Superior temporal gyrus (tissue), 1 donor: Measurements from ENCODE around the gene PROCA1.
"Not testable (repeated sequence)": the region's sequence is repeated elsewhere in the genome, so short reads cannot be mapped to it uniquely, and the experiment has no call there.

Experiments
- DNase-seq: peaks from one replicate; pipeline ENCODE4 v3.0.0-alpha.2; 2016; ENCODE audit errors: extremely low spot score

Gene PROCA1

GRCh38 chr17:28725660-28726225, 14.1 kb upstream of the PROCA1 start:
- DNase-seq = no peak

GRCh38 chr17:28725166-28725659, 13.5 kb upstream of the PROCA1 start:
- no peak for DNase-seq

- DNase-seq = no peak
Measured at GRCh38 chr17:28724500-28725165, 12.9 kb upstream of the PROCA1 start.

- DNase-seq = not testable (repeated sequence)
Measured at GRCh38 chr17:28723836-28724499, 12.3 kb upstream of the PROCA1 start.

GRCh38 chr17:28723159-28723835, 11.6 kb upstream of the PROCA1 start:
- DNase-seq = no peak

DNA sequence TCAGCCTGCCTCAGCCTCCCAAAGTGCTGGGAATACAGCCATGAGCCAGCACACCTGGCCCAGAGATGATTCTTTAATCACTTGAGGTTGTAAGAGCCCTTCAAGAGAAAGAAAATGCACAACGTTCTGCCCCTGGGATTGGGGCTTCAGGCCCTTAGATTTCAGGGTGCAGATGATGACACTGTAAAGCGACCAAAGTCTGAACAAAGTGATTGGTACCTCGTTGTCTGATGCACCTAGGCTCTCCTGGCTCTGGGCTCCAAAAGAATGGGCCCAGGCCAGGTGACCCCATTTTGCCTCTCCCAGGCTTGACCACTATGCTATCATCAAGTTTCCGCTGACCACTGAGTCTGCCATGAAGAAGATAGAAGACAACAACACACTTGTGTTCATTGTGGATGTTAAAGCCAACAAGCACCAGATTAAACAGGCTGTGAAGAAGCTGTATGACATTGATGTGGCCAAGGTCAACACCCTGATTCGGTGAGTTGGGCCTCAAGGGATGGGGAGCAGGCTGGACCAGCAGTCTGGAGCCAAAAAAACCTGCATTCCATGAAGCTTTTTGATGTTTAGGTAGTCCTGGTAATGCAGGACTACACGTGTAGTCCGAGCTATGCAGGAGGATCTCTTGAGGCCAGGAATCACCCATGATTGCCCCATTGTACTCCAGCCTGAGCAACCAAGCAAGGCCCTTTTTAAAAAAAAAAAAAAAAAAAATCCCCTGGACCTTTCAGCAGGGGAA, 10.9 kb upstream of the PROCA1 start:
- DNase-seq = no peak

DNA sequence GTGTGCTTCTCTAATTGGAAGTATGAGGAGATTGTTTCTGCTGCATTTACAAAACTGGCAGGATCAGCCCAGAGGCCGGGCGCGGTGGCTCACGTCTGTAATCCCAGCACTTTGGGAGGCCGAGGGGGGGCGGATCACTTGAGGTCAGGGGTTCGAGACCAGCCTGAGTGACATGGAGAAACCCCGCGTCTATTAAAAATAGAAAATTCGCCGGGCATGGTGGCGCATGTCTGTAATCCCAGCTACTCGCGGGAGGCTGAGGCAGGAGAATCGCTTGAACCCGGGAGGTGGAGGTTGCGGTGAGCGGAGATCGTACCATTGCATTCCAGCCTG, 9.3 kb upstream of the PROCA1 start:
- not testable (repeated sequence) for DNase-seq

DNA sequence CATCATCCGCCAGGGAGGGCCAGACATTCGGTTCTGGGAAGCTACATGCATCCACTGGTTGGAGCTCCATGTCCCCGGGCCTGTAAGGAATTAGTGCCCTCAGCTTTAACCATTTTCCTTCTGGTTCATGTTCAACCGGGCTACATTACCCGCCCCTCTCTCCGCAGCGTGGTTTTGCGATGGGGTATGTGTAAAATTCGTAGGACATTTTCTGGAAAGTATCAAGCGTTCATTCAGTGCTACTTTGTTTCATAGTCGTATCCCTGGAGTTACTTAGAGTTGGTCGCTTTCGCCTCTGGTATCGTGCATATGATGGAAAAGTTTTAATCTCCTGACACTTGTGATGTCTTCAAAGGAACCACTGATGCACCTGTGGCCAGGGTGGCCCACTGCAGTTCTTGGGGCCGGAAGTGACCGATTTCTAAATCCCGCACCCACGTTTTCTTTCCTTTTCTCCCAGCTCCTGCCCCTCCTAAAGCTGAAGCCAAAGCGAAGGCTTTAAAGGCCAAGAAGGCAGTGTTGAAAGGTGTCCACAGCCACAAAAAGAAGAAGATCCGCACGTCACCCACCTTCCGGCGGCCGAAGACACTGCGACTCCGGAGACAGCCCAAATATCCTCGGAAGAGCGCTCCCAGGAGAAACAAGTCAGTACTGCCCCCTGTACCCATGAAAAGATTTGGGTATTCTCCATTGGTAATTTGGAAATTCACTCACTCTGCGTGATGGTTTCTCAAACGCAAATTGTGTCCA, 8.7 kb upstream of the PROCA1 start:
- DNase-seq = no peak

DNA sequence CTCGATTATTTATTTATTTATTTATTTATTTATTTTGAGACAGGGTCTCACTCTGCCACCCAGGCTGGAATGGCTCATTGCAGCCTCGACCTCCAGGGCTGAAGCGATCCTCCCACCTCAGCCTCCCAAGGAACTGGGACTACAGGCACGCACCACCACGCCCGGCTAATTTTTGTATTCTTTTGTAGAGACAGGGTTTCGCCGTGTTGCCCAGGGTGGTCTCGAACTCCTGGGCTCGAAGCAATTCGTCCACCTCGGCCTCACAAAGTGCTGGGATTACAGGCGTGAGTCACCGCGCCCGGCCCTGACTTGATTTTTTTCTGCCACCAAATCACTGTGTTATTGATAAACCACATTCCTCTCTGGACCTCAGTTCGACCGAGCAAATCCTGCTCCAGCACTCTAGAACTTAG, 7.3 kb upstream of the PROCA1 start:
- DNase-seq = no peak

- no peak for DNase-seq
Measured at GRCh38 chr17:28718333-28719020, 6.8 kb upstream of the PROCA1 start.

DNA sequence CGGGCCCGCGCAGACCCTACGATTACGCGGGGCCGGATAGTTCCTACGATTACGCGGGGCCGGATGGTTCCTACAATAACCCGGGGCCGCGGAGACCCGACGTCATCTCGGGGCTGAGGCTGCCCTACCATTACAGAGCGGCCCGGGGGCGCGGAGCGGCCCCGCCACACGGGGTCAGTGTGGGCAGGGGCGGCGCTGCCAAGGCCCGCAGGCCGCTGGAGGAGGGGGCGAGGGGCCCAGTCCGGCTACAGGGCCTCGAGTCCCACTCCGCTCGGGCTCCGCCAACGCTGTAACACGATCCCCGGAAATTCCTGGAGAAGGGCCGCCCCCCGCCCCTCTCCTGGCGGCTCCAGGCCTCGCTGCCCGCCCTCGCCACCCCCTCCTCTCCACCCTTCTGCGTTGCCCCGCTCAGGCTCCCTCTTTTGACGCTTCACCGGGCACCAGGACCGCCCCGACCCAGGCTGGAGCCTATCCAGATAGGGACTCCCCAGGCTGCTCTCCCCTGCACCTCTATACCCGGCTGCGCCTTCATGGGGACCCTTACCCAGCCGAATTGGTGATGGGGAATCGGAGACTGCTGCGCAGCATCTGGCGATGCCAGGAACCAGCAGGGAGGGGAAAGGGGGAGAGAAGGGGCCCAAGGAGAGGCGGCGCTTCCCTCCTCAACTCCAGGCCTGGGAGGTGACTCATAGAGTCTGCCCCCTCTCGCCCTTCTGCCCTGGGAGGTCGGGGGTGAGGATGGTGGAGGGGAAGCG, 6.1 kb upstream of the PROCA1 start, which contains the start of gene RAB34:
RAB34 (minus strand) TSS at position 291 of the 755 bp plus-strand sequence. CDS start 602 bp downstream, outside the sequence.
- DNase-seq = no peak

- DNase-seq = no peak
Measured at GRCh38 chr17:28716740-28717577, 5.3 kb upstream of the PROCA1 start.

GRCh38 chr17:28715217-28715616, 3.5 kb upstream of the PROCA1 start:
- DNase-seq = no peak

- DNase-seq = no peak
Measured at GRCh38 chr17:28714281-28714680, 2.6 kb upstream of the PROCA1 start.

DNA sequence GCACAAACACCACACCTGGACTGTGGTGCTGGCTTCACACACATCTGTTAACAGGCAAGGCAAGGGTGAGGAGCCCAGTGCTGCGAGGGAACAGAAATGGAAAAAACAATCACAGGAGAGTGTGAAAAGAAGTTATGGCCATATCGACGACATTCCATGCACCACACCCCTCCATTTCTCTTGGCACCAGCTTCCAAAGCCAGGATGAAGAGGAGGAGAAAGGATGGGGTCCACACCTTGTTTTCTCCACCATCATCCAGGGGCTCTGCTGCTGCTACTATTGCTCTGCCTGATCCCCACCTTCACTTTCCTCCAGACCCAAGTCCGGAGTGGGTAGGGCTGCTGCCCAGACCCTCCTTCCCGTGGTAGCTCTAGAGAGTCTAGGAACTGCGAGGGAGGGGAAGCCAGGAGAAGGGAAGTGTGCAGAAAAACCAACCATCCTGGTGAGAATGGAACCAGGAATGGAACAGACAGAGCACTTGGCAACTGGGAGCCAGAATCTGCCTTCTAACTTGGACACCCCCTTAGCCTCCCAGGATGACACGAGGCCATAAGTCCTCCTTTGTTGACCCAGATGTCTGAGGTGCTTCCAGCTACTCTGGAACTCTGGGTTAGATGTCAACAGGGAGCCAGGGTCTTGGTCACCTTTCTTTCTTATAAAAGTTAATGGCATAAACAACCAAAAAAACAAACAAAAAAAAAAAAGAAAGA, 1.2 kb upstream of the PROCA1 start:
- DNase-seq = no peak

- DNase-seq = no peak
Measured at GRCh38 chr17:28712032-28712704, 480 bp upstream of the PROCA1 start.
